Fibroblast of the aortic adventitia (primary cell): ENCODE results near the gene NOXO1. TPM values are rescaled to one million over a fixed set of nuclear protein-coding genes. Genes with fewer than 3 reads are reported as not detected.

Experiments used
- DNase-seq: peaks from one replicate; pipeline ENCODE4 v3.0.0-alpha.2; 2010; ENCODE audit warnings: low read depth
- H3K4me3 ChIP-seq: 2 replicates; pipeline ENCODE4 v1.5.1; 2011; ENCODE audit warnings: low read depth, mild to moderate bottlenecking, control low read depth, low read length, moderate library complexity
- total RNA-seq: library from RNA; depleted of rRNA; stranded (reverse); fragments of >200 nt; gene quantifications from 2 replicates; pipeline ENCODE4 v1.2.3, GENCODE V29; 2012; ENCODE audit warnings: low replicate concordance
- TF ChIP-seq, protein P1 (sequence below): IDR thresholded peaks from 2 replicates; pipeline ENCODE4 v1.5.1; 2011; ENCODE audit warnings: mild to moderate bottlenecking, low read length, control low read depth, inconsistent platforms; ENCODE audit not compliant: insufficient read depth

The NOXO1 gene
- total RNA-seq, 1 donor: not detected

DNA sequence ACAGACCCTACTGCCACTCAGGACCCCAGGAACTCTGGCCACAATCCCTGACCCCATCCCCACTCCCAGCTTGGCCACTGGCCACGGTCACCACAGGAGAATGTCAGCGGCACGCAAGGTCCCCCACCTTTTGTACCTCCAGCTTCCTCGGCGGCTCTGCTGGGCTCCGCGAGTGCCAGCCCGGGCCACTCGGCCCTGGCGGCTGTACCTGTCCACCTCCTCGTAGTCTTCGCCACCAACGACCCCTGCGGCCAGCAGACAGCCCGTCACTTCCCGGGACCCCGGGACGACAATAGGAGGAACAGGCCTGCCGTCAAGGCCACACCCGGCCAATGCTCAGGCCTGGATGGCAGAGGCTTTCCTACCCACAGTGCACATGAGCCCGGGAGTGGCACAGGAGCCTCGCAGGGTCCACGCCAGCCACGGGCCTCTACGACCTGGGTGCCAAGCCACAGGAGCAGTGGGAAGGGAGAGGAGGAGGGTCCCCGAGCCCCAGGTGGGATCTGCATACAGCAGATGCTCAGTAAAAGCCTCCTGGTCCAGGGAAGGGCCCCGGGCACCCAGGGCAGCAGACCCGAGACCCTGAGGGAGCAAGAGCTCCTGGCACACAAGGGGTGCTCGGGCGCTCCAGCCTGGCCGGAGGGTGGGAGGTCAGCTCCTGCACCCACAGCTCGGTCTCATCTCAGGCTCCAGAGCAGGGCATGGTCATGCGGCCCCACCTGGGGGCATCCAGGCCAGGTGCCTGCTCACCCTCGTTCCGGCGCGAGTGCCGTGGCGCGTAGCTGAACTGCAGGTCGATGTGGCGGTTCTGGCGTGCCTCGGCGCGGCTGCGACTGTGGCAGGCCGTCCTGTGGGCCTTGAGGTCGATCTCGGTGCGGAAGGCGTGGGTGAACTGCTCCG lies 20.4 kb upstream of the NOXO1 start:
- no peak for DNase-seq
- no peak overlapping the region for H3K4me3 ChIP-seq
- TF ChIP-seq, protein P1, sequence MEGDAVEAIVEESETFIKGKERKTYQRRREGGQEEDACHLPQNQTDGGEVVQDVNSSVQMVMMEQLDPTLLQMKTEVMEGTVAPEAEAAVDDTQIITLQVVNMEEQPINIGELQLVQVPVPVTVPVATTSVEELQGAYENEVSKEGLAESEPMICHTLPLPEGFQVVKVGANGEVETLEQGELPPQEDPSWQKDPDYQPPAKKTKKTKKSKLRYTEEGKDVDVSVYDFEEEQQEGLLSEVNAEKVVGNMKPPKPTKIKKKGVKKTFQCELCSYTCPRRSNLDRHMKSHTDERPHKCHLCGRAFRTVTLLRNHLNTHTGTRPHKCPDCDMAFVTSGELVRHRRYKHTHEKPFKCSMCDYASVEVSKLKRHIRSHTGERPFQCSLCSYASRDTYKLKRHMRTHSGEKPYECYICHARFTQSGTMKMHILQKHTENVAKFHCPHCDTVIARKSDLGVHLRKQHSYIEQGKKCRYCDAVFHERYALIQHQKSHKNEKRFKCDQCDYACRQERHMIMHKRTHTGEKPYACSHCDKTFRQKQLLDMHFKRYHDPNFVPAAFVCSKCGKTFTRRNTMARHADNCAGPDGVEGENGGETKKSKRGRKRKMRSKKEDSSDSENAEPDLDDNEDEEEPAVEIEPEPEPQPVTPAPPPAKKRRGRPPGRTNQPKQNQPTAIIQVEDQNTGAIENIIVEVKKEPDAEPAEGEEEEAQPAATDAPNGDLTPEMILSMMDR: no peak

DNA sequence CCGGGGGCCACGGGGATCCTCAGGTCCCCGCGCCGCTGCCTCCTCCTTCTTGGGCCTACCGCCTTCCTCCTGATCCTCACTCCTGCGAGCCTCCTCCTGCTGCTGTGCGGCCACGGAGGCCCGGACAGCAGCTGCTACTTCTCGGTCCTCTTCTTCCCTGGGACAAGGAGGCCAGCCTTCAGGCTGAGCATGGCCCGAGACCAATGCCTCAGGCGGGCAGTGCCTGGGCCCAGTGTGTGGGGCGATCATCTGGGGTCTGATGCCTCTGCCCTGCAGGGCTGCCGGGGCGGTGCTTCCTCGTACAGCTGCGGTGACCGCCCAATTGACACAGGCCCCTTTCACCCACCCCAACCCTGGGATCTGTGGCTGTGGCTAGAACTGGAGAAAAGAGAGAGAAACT lies 19.8 kb upstream of the NOXO1 start:
- no peak overlapping the region for H3K4me3 ChIP-seq
- no peak for DNase-seq
- TF ChIP-seq, protein P1: no peak

DNA sequence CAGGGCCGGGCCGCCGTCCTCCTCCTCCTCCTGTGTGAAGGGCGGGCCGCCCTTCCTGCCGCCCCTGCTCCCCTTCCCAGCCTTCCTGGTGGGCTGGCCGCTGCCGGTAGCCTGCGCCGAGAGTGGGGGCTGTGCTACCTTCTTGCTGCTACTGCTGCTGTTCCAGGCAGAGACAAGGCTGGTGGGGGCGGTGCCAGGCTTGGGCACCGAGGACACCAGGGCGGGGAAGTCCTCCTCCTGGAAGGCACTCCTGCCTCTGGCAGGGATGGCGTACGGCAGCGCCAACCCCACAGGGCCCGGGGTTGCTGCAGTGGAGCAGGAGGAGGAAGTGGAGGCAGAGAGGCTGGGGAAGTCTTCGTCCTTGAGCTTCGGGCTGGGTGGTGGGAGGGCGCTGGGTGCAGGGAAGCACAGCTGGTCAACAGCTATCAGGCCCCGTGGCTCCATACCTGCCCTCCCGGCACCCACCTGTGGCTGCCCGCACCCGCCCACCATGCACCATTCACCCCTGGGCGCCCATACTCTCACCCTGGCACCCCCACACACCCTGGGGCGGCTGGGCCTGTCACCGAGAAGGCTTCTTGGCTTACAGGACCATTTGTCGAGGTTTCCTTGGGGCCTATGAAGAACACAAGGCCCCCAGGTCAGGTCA lies 18.7 kb upstream of the NOXO1 start:
- TF ChIP-seq, protein P1: no peak
- DNase-seq: no peak
- no peak overlapping the region for H3K4me3 ChIP-seq

DNA sequence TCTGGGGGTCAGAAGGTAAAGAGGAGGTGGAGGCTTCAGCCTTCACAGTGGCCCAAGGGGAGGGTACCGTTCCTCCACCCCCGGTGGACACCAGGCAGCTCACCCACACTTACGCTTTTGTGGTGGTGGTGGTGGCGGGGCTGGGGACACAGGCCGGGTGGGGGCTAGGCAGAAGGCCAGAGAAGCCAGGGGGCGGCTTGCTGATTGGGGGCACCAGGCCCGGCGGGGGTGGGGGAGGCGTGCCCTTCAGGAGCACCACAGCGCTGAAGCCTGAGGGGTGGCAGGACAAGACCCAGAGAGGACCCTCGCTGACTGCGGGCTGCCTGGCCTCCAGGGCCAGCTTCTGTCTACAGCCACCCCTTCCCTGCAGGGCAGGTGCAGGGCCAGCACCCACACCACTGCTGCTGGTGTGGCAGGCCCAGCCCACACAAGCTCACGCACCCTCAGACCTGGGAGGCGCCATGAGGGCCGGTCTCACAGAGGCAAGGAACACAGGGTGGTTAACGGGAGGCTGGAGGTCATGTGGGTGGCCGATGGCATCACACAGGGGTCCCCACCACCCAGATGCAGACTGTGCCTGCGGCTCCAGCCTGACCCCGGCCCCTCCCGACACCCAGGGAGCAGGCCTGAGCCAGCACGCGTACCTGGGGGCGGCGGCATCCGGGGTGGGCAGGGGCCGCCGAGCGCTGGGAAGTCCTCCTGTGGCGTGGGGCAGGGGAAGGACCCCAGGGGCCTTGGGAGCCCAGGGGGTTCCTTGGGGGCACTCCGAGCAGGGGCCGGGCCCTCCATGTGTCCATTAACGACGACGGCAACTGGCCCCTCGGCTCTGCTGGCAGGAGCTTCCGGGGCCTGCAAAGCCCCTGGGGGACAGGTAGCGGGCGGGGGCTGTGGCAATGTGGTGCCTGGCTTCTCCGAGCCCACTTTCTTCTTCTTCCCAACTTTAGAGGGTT lies 17.9 kb upstream of the NOXO1 start:
- no peak overlapping the region for H3K4me3 ChIP-seq
- no peak for DNase-seq
- TF ChIP-seq, protein P1: no peak

DNA sequence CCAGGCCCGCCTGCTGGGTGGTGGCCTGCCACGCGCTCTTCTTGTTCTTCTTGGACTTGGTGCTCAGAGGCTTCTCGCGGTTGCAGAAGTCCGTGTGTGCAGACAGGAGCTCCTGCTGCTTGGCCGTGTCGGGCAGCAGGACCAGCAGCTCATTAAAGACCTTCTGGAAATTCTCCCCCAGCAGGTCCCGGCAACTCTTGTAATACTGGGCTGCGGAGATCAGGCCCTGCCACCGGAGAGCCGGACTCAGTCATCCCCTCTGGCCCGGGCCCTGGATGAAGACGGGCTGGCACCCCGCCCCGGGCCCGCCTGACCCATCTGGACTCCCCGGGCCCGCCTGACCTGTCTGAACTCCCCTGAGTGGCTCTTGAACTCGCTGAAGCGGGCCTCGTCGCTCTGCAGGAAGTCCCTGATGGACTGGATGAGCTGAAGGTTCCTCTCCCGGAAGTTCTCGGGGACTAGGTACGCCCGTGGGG lies 17.1 kb upstream of the NOXO1 start:
- no peak overlapping the region for H3K4me3 ChIP-seq
- DNase-seq: no peak
- TF ChIP-seq, protein P1: no peak
